ENCODE data around the gene ZNF438.

DNA sequence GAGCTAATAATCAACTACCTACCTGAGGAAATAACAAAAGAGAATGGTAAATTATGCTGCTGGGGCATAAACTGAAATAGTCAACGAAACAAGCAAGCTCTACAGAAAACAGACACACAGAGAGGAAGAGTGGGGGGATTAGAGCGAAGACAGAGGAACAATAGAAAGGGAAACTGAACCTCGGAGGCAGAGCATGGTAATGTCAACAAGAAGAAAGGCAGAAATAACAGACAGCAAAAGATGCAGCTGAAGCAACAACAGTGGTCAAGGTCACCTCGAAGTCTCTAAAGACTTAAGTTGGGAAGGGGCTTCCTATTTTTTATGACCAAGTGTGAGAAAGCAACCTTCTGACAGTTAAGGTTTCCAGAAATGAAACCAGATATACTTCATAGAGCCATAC, 177.0 kb downstream of the ZNF438 start:
- TF ChIP-seq, protein P1, sequence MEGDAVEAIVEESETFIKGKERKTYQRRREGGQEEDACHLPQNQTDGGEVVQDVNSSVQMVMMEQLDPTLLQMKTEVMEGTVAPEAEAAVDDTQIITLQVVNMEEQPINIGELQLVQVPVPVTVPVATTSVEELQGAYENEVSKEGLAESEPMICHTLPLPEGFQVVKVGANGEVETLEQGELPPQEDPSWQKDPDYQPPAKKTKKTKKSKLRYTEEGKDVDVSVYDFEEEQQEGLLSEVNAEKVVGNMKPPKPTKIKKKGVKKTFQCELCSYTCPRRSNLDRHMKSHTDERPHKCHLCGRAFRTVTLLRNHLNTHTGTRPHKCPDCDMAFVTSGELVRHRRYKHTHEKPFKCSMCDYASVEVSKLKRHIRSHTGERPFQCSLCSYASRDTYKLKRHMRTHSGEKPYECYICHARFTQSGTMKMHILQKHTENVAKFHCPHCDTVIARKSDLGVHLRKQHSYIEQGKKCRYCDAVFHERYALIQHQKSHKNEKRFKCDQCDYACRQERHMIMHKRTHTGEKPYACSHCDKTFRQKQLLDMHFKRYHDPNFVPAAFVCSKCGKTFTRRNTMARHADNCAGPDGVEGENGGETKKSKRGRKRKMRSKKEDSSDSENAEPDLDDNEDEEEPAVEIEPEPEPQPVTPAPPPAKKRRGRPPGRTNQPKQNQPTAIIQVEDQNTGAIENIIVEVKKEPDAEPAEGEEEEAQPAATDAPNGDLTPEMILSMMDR (conservative IDR thresholded peaks at IDR 0.05; ENCODE audit: low read depth, low read length) = no peak
- no peak for TF ChIP-seq EZH2 (IDR thresholded peaks at IDR 0.05; ENCODE audit: borderline replicate concordance, low read depth, low read length, poor library complexity, severe bottlenecking)
